Measurements from ENCODE around the gene EN2.

EN2 gene

DNA sequence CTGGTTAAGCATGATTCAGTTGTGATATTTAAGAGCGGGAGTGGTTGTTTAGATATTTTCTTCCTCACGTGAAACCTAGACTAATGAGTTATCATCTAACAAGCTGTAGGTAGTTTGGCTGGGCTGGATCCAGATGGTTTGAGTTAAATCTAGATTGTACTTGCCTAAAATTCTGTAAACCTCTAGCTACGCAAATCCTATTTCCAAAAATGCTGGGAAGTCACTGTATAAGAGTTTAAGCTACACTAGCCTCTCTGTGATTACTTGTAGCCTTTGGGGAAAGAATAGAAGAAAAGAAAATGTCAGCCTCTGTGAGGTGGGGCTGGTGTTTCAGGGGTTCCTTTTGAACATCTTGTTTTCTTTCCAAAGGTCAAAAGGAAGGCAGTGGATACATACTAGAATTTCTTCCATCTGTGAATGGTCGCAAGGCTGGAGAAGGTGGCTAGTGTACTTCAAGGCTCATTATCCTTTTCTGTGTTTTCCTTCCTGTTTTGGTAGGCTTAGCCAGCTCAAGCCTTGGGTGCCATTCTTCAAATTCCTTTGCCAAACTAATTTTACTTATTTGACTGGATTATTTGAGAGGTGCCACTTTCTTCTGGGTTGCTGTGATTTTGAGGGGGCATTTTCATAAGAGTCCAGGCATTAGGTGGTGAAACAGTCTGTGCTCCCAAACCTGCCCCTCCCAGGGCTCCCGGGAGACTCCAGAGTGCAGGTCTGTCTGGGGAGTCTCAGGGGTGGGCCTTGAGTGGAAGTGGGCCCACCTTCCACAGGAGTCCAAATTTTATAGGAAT, 5.2 kb upstream of the EN2 start:
- no peak for DNase-seq
- Mint-ChIP-seq H3K36me3 (no peaks in the 10 kb centered on the region), H3K27me3 (peaks cover 98% of the 10 kb centered on the region), H3K9me3 (no peaks in the 10 kb centered on the region), H3K4me1 (peaks cover 7% of the 10 kb centered on the region), H3K4me3 (no peak overlapping the region), H3K27ac (no peak overlapping the region)
- CTCF ChIA-PET: interaction anchor here (1.2 kb wide), 1 partner anchor 54 kb away, joined by 3 read pairs; no protein-coding TSS in a partner anchor

DNA sequence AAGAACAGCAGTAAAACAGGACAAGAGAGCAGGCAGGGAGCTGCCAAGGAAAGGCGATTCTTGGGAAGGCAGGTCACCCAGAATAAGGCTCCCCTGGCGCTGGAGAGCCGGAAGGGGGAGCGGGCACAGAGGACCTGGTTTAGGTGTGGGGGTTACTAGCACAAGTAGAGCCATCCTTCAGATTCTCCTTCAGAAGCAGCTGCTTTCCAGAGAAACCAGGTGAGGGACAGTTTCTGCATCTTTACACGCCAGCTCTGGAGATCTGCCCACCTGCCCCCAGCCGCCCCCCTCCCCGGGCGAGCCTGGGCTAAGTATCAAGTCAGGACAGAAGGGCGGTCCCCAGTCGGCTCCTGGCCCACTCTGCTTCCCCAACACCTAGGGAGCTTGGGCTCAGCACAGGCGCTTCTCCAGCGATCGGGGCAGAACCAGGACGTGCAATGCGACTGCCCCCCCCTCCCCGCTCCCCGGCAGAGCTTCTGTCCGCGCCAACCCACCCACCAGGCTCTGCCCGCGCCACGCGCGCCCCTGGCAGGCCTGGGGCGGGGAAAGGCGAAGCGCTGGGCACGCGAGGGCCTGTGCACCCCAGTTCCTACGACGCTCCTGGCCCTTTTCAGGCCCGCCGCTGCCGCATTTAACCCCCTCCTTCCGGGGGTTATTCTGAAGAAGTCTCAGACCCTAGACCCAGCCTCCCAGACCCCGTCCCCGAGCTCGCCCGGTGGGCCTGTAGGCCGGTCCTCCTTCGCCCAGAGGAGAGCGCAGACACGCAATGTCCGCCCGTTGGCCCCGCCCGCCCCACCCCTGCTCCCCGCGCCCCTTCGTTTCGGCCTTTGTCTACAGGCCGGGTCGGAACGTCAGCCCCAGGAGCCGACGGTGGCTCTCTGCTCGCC, 4.4 kb upstream of the EN2 start:
- no peak overlapping the region for H3K27ac Mint-ChIP-seq
- H3K27me3 Mint-ChIP-seq: peaks cover 97% of the 10 kb centered on the region
- H3K9me3 Mint-ChIP-seq: no peaks in the 10 kb centered on the region
- DNase-seq: no peak
- no peak overlapping the region for H3K4me3 Mint-ChIP-seq
- CTCF ChIA-PET: no interaction called here
- H3K36me3 Mint-ChIP-seq: no peaks in the 10 kb centered on the region
- H3K4me1 Mint-ChIP-seq: peaks cover 7% of the 10 kb centered on the region

DNA sequence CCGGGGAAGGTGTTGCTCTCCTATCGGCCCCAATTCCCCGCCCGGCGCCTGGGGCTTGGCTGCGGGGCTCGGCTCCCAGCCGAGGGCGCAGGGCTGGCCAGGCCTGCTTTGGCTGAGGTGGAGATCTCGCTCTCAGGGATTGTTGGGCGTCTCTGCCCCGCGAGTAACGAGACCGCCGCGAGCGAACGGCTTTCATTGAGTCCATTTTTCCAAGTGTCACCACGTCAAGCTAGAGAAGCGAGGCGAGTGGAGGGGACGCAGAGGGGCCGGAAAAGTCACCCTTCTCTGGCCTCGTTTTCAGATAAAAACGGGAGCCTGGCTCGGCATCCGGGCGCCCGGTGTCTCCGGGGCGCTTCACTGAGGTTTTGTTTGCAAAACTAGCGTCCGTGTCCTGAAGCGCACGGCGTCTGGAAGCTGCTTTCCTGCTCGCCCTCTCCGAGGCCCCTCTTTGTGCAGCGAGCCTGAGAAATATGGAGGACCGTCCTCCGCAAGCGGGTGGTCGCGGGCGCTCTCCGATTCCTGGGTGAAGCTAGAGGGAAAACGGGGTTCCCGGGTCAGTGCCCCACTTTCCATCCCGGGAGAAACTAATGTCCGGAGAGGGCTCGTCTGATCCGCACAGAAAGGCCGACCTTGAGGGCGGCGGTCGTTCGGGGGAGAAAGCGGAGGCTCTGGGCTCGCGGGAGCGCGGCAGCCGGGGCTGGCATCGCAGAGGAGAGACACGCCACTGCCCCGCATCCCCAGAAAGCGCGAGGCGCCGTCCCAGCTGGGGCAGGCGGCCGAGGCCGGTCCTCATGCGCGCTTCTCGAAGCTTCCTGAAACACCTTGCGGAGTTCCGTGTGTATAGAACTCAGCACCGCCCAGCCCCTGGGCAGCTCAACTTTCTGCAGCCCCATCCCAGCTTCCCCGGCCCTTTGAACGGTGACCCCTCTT, 3.5 kb upstream of the EN2 start:
- no peak for DNase-seq
- Mint-ChIP-seq H3K4me3 (peak overlapping the region; percentile 18), H3K27ac (peak overlapping the region; percentile 68), H3K4me1 (peaks cover 10% of the 10 kb centered on the region), H3K9me3 (no peaks in the 10 kb centered on the region), H3K27me3 (peaks cover 96% of the 10 kb centered on the region), H3K36me3 (no peaks in the 10 kb centered on the region)
- CTCF ChIA-PET: interaction anchor here (0.8 kb wide), 1 partner anchor 11 kb away, joined by 3 read pairs; no protein-coding TSS in a partner anchor

DNA sequence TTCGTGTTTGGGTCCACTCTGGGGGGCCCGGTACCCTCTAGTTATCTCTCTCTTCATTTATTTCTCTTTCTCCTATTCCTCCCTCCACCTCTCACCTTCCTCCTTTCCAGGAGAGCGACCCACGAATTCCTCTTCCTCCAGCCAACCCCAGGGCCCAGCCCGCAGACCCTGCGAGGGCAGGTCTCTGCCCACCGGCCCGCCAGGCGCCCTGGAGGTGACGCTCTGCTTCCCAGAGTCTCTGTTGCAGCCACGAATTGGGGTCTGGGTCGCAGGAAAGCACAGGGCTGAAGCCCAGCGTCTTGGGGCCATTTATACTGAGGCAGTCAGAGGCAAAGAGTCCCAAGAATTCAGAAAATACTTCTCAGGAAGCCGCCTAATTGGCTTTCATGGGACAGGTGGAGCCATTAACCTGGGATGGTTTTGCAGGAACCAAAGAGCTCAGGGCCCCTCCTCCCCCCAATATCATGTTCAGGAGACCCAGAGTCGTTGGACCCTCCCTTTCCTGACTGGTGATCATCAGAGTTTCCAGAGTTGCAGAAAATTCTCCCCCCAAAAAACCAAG, 2.7 kb upstream of the EN2 start:
- DNase-seq: no peak
- Mint-ChIP-seq H3K27ac (peak overlapping the region; percentile 68), H3K9me3 (no peaks in the 10 kb centered on the region), H3K4me1 (peaks cover 10% of the 10 kb centered on the region), H3K4me3 (peak overlapping the region; percentile 28), H3K36me3 (no peaks in the 10 kb centered on the region), H3K27me3 (peaks cover 96% of the 10 kb centered on the region)
- CTCF ChIA-PET: interaction anchor here (0.8 kb wide), 1 partner anchor 11 kb away, joined by 3 read pairs; no protein-coding TSS in a partner anchor

- peaks cover 96% of the 10 kb centered on the region for H3K27me3 Mint-ChIP-seq
Measured at GRCh38 chr7:155455776-155456737, 1.9 kb upstream of the EN2 start.

GRCh38 chr7:155456738-155457543, 988 bp upstream of the EN2 start:
- Mint-ChIP-seq H3K9me3 (no peaks in the 10 kb centered on the region), H3K4me1 (peaks cover 10% of the 10 kb centered on the region), H3K4me3 (peak overlapping the region; percentile 53), H3K27ac (peak overlapping the region; percentile 60), H3K36me3 (no peaks in the 10 kb centered on the region), H3K27me3 (peaks cover 96% of the 10 kb centered on the region)
- CTCF ChIA-PET: interaction anchor here (1.3 kb wide), 1 partner anchor 79 kb away, joined by 3 read pairs; no protein-coding TSS in a partner anchor
- no peak for DNase-seq

More at GRCh38 chr7:155455776-155456737, 1.9 kb upstream of the EN2 start:
- Mint-ChIP-seq H3K27ac (peak overlapping the region; percentile 60), H3K4me3 (no peak overlapping the region), H3K9me3 (no peaks in the 10 kb centered on the region), H3K36me3 (no peaks in the 10 kb centered on the region), H3K4me1 (peaks cover 10% of the 10 kb centered on the region)
- CTCF ChIA-PET: interaction anchor here (1.3 kb wide), 1 partner anchor 78 kb away, joined by 3 read pairs; no protein-coding TSS in a partner anchor
- DNase-seq: no peak

- Mint-ChIP-seq H3K9me3 (no peaks in the 10 kb centered on the region), H3K27ac (peak overlapping the region; percentile 62), H3K36me3 (no peaks in the 10 kb centered on the region), H3K27me3 (peaks cover 96% of the 10 kb centered on the region), H3K4me3 (no peak overlapping the region), H3K4me1 (peaks cover 10% of the 10 kb centered on the region)
- CTCF ChIA-PET: no interaction called here
- DNase-seq: no peak
Measured at GRCh38 chr7:155457544-155458110, 302 bp upstream of the EN2 start.

GRCh38 chr7:155458878-155459699, 1.2 kb downstream of the EN2 start:
- no peak for DNase-seq
- peak overlapping the region; percentile 55 for H3K4me3 Mint-ChIP-seq
- H3K4me1 Mint-ChIP-seq: peaks cover 10% of the 10 kb centered on the region
- CTCF ChIA-PET: interaction anchor here (1.0 kb wide), 1 partner anchor 79 kb away, joined by 3 read pairs; no protein-coding TSS in a partner anchor
- no peaks in the 10 kb centered on the region for H3K9me3 Mint-ChIP-seq
- H3K36me3 Mint-ChIP-seq: no peaks in the 10 kb centered on the region
- H3K27me3 Mint-ChIP-seq: peaks cover 96% of the 10 kb centered on the region
- H3K27ac Mint-ChIP-seq: peak overlapping the region; percentile 81

DNA sequence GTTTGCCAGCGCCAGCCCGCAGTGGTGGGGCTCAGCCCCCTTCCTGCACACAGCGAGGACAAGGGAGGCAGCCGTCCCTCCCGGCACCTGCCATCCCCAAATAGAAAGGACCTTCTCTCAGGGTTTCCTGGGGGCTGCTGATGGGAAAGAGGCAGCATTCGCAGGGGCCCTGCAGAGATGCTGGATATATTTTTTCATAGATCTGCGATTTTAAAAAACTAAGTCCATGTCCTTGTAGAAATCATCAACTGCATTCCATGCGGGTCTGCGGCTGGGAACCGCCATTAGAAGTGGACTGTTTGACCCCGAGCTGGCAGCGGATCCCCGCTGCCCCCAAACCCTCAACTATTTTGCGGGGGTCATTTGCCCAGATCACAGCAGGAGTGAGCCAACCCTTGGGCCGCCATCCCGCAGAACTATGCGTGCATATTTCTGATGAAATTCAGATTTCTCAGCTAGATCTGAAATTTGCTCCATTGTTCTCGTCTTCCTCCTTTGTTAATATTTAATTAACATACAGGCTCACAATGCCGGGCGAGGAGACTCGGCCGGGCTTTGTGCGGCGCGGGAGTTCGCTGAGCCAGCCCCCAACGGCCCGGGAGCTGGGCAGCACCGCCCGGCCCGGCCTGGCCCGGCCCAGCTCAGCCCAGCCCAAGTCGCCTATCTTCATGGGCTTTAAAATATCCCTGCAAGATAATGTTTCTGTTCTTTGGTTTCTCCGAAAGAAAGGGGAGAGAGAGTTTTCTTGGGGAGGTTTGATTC, 2.0 kb downstream of the EN2 start:
- H3K4me1 Mint-ChIP-seq: peaks cover 12% of the 10 kb centered on the region
- H3K4me3 Mint-ChIP-seq: peak overlapping the region; percentile 55
- H3K9me3 Mint-ChIP-seq: no peaks in the 10 kb centered on the region
- no peak for DNase-seq
- H3K36me3 Mint-ChIP-seq: no peaks in the 10 kb centered on the region
- H3K27me3 Mint-ChIP-seq: peaks cover 96% of the 10 kb centered on the region
- CTCF ChIA-PET: interaction anchor here (1.0 kb wide), 2 partner anchors 19 to 80 kb away, joined by 3 read pairs; no protein-coding TSS in a partner anchor
- peak overlapping the region; percentile 81 for H3K27ac Mint-ChIP-seq

DNA sequence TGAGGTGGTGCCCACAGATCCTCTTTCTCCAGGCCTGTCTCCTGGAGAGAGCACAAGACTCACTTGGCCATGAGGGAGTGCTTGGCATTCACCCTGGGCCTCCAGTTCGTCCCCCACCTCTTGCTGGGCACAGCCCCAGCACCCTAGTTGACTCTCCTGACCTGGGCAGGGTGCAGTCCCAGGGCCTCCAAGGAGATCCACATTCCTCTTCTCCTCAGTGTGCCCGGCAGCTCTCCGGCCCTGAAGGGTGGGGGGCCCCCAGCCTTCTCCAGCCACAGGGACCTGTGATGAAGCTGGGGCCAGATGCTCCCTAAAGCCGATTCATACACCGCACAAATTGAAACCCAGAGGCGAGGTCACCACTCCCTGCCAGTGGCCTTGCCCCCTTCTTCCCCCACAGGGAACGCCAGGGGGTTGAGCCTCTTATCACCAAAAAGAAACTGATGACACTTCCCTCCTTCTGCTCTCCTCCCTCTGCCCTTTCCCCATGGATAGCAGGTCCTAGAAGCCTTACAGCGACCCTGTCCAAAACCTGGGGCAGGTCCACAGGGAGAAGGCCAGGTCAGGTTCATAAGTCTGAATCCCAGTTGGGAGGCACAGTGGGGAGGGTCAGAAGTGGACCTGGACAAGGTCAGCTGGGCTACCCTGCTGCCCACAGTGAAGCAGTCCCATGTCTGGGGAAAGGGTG, 3.1 kb downstream of the EN2 start:
- Mint-ChIP-seq H3K27ac (peak overlapping the region; percentile 14), H3K4me3 (no peak overlapping the region), H3K36me3 (no peaks in the 10 kb centered on the region), H3K9me3 (no peaks in the 10 kb centered on the region), H3K4me1 (peaks cover 19% of the 10 kb centered on the region), H3K27me3 (peaks cover 96% of the 10 kb centered on the region)
- CTCF ChIA-PET: interaction anchor here (1.0 kb wide), 1 partner anchor 18 kb away, joined by 3 read pairs; no protein-coding TSS in a partner anchor
- DNase-seq: no peak
